KOPT-K1 (cell line): ENCODE results near the gene IFT25.

Experiments
- H3K27ac ChIP-seq: fragments of 200-600 bp; sonication (generic); 2 replicates; pipeline ENCODE4 v1.5.1; 2016; ENCODE audit warnings: antibody characterized with exemption, mild to moderate bottlenecking, low read depth, low read length; ENCODE audit not compliant: poor library complexity, severe bottlenecking
- H3K36me3 ChIP-seq: fragments of 200-600 bp; sonication (generic); 2 replicates; pipeline ENCODE4 v1.5.1; 2017; ENCODE audit warnings: antibody characterized with exemption, mild to moderate bottlenecking, low read length, moderate library complexity; ENCODE audit not compliant: insufficient read depth
- H3K9me3 ChIP-seq: fragments of 200-600 bp; sonication (generic); 2 replicates; pipeline ENCODE4 v1.5.1; 2017; ENCODE audit warnings: antibody characterized with exemption, low read length, mild to moderate bottlenecking; ENCODE audit not compliant: insufficient read depth, poor library complexity, severe bottlenecking

Gene IFT25

DNA sequence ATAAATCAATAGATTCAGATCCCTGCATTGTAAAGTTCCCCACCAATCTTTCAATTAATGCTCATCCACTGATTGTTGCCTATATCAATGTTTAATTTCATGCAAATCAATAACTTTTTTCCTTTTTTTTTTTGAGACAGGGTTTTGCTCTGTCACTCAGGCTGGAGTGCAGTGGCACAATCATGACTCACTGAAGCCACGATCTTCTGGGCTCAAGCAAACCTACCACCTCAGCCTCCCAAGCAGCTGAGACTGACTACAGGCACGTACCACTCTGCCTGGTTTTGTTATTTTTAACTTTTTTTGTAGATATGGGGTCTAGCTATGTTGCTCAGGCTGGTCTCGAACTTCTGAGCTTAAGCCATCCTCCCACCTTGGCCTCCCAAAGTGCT lies 25.8 kb downstream of the IFT25 start:
- H3K27ac ChIP-seq: peak overlapping the region; percentile 25
- peaks cover 81% of the 10 kb centered on the region for H3K36me3 ChIP-seq
- no peaks in the 10 kb centered on the region for H3K9me3 ChIP-seq

DNA sequence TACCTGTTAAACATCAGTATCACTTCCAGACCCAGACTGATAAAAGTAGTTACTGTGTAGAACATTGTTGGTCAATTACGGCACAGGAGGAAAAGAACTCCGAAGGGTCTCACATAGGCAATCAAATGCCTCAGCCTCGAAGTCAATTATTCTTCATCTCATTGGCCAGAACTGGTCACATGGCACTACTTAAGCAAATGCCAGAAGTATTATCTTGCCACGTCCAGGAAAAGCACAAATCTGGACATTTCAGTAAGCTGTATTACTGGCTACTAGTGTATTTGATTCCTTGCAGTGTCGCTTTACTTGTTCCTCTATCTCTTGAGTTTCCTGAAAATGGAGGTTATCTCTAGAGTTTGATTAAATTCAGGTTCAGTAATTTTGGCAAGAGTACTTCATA lies 27.2 kb downstream of the IFT25 start:
- no peaks in the 10 kb centered on the region for H3K9me3 ChIP-seq

DNA sequence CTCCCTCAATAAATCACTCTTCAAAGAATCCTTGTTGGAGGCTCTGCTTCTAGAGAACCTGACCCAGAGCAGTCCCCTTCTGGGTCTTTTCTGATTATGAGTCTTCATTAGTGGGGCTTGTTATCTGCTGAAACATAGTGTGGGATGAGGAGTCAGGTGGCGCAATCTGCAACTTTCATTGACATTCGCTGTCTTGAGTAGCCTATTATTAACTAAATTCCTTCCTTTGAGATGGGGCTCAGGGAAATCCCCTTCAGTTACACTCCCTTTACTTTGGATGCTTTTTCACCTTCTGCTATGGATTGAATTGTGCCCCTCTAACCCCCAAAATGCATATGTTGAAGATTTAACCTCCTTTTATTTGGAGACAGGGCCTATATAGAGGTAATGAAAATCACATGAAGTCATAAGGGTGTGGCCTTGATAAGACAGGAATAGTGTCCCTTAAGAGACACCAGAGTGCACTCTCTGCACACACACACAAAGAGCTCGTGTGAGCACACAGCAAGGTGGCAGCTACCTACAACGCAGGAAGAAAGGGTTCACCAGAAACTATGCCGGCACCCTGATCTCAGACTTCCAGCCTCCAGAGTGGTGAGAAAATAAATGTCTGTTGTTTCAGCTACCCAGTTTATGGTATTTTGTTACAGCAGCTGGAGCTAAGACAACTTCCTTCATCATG lies 32.0 kb downstream of the IFT25 start:
- Histone ChIP-seq H3K9me3 (no peaks in the 10 kb centered on the region), H3K36me3 (peaks cover 61% of the 10 kb centered on the region), H3K27ac (no peak overlapping the region)

More for the DNA sequence above, 27.2 kb downstream of the IFT25 start:
- Histone ChIP-seq H3K27ac (no peak overlapping the region), H3K36me3 (peaks cover 80% of the 10 kb centered on the region)

DNA sequence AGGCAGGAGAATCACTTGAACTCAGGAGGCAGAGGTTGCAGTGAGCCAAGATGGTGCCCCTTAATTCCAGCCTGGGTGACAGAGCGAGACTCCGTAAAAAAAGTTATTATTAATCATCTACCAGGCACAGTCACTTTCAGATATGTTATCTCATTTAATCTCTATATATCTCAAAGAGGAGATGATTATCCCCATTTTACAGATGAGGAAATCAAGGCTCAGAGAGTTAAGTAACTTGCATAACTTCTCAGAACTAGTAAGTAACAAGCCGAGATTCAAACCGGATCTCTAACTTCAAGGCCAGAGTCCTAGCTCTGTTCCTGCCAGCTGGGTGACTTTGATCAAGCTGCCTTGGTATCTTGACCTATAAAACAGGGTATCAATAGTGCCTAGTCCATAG lies 34.1 kb downstream of the IFT25 start:
- Histone ChIP-seq H3K36me3 (peaks cover 49% of the 10 kb centered on the region), H3K27ac (no peak overlapping the region), H3K9me3 (no peaks in the 10 kb centered on the region)

DNA sequence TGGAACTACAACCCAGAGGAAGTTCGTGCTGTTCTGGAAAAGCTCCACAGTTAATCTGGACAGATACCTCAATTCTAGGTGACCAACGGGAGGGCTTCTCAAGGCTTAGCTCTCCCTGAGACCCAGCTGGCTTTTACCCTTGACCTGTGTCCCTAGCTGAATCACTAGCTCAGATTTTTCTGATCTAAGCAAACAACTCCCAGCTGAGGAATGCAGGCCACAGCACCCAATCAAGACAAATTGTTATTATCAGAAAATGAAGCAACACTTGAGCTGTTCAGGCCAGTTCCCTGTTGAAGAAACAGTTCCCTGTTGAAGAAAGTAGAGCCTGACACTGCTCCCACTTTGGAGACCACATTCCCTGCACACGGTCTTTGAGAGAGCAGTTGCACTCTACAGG lies 35.6 kb downstream of the IFT25 start:
- no peak overlapping the region for H3K27ac ChIP-seq
- H3K9me3 ChIP-seq: no peaks in the 10 kb centered on the region
- H3K36me3 ChIP-seq: peaks cover 44% of the 10 kb centered on the region

DNA sequence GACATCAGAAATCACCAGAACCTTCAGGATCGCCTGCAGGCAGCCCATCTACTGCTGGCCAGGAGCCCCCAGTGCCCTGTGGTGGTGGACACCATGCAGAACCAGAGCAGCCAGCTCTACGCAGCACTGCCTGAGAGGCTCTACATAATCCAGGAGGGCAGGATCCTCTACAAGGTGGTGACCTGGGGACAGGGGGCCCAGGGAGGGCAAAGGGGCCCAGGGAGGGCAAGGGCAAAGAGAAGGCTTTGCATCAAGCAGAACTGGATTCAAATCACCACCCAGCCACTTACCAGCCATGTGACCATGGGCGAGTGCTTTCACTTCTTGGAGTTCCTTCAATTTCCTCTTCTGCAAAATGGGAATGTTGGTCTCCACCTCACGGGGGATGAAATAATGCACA lies 39.4 kb downstream of the IFT25 start:
- no peaks in the 10 kb centered on the region for H3K9me3 ChIP-seq
- H3K36me3 ChIP-seq: peaks cover 10% of the 10 kb centered on the region; the same call in 1 of the 2 replicates
- H3K27ac ChIP-seq: no peak overlapping the region

DNA sequence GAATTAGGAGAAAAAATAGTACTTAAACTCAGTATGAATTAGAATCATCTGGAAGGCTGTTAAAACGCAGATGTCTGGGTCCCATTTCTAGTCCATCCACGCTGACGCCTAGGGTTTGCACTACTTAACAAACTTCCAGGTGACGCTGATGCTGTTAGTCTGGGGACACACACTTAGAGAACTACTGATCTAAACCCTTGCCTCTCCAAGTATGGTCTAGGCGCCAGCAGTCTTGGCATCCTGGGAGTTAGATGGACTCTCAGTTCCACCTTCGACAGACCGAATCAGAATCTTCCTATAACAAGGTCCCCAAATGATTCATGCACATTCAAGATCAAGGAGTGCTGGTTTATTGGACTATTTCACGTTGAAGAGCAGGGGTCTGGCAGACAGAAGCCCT lies 40.0 kb downstream of the IFT25 start:
- no peaks in the 10 kb centered on the region for H3K9me3 ChIP-seq
- H3K27ac ChIP-seq: no peak overlapping the region
- peaks cover 10% of the 10 kb centered on the region; the same call in 1 of the 2 replicates for H3K36me3 ChIP-seq

DNA sequence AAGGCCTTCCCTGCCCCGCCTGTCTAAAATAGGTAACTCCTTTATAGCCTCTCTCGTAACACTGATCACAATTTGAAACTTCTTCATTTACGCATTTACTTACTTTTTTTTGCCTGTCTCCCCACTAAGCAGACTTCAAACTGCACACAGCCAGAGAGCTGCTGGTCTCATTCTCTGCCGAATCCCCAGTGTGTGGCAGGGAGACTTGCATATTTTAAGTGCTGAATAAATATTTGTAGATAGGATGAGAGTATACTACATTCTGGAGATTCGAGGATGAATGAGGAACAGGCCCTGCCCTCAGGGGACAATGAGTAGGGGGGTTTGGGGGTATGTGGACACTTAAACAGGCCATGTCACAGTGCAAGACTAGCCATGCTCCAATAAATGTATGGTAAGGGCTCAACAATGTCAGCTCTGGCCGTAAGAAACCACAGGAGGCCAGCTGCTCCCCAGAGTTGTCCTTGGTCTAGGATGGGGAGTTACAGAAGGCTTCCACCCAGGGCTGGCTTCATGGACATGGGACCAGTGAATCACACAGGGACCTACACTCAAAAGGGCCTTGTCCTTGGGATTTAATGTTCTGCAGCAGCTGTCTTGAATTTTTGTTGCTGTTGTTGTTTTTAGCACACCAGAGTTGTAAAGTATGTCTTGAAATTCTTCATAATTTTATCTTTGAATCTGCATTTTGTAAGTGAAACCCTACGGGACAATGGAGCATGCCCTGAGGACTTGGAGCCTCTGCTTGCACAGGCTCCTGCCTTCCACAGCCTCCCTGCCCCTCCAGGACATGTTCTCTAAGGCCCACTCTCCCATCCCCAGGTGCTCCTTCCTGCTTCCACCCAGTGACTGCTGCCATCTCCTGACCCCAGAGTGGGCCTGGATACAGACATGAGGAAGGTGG lies 43.0 kb downstream of the IFT25 start:
- H3K36me3 ChIP-seq: peaks cover 10% of the 10 kb centered on the region; the same call in 1 of the 2 replicates
- no peak overlapping the region for H3K27ac ChIP-seq
- no peaks in the 10 kb centered on the region for H3K9me3 ChIP-seq

DNA sequence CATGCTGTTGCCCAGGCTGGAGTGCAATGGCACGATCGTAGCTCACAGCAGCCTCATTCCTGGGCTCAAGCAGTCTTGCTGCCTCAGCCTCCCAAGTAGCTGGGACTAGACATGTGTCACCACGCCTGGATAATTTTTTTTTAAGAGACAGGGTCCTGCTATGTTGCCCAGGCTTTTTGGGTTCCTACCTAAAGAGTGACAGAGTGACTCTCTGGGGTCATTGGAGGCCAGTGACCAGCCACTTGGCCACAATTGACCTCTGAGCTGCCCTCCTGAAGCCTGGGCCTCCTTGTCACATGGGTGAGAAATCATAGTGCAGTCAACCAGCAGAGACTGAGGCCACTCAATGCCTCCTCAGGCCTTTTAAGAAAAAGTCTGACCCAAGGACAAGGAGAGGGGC lies 45.8 kb downstream of the IFT25 start:
- H3K27ac ChIP-seq: no peak overlapping the region
- no peaks in the 10 kb centered on the region for H3K9me3 ChIP-seq
- H3K36me3 ChIP-seq: no peaks in the 10 kb centered on the region

DNA sequence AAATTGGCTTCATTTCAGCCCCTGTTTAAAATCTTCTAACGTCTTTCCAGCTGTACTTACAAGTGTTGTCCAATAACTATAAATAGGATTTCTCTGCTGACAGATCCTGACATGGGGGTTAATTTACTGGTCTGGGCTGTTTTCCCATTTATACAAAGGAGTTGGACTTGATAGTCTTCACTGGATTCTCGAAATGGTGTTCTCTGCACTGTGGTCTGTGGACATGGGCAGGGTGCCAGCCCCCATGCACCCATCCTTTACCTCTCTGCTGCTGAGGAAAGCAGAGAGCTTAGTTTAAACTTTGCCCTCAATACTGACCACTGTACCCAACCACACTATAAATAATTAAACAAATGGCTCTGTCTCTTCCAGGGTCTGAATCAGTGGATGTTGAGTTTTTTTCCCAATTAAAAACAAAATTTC lies 46.3 kb downstream of the IFT25 start:
- no peaks in the 10 kb centered on the region for H3K9me3 ChIP-seq
- no peak overlapping the region for H3K27ac ChIP-seq
- no peaks in the 10 kb centered on the region for H3K36me3 ChIP-seq

DNA sequence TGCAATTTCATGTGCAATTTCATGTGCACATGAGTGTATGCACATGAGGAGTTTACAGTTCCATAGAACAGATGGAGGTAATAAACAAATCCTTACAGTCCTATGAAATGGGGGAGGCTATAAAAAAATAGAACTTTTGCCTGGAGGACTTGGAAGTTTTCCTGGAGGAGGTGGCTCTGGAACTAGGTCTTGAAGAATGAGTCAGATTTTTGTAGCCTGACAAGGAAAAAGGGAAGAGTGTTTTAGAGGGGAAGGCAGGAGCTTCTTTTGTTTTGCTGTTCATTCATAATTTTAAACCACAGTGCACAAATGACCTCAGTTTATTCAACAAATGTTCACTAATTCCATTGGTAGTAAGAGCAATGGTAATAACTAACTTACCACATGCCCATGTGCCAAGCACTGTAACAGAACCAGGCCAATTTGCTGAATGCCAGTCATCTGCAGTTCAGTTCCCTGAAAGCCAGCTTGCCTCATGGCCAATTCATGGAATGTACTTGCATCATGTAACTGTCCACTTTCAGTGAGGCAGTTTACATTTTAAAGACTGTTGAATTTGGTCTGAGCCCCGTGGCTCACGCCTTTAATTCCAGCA lies 48.8 kb downstream of the IFT25 start:
- no peaks in the 10 kb centered on the region for H3K36me3 ChIP-seq
- no peak overlapping the region for H3K27ac ChIP-seq
- no peaks in the 10 kb centered on the region for H3K9me3 ChIP-seq

DNA sequence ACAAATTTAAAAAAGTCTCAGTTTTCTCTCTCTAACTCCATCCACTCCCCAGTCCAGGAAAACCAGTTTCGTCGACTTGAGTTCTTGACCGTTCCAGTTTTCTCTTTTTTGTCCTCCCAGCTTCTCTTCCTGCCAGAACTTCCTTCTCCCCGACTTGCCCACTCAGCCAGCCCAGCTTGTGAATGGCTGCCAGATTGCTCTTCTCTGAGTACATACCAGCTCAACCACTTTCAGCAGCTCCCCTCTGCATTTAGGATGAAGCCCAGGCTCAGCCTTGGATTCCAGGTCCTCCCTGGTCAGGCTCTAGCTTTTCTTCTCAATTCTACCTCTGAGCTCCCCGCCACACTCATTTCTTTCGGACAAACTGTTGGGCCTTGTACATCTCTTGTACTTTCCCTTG lies 50.1 kb downstream of the IFT25 start:
- H3K36me3 ChIP-seq: no peaks in the 10 kb centered on the region
- no peak overlapping the region for H3K27ac ChIP-seq
- no peaks in the 10 kb centered on the region for H3K9me3 ChIP-seq

DNA sequence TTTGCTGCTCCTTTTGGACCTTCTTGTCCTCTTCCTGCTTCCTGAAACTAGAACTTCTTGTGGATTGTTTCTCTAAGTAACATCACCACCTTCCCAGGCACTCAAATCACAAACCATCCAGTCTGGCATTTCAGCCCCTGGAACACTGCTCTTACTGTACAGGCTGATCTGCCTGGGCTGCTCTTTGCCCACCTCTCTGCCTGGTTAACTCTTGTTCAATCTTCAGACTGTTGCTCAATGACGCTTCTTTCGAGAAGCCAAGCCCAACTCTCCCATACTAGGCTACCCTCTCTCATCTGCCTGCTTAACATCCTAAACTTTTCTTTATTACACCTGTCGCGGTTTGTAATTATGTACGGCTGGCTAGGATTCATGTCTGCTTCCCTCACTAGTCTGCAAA lies 50.9 kb downstream of the IFT25 start:
- no peak overlapping the region for H3K27ac ChIP-seq
- no peaks in the 10 kb centered on the region for H3K36me3 ChIP-seq
- no peaks in the 10 kb centered on the region for H3K9me3 ChIP-seq

DNA sequence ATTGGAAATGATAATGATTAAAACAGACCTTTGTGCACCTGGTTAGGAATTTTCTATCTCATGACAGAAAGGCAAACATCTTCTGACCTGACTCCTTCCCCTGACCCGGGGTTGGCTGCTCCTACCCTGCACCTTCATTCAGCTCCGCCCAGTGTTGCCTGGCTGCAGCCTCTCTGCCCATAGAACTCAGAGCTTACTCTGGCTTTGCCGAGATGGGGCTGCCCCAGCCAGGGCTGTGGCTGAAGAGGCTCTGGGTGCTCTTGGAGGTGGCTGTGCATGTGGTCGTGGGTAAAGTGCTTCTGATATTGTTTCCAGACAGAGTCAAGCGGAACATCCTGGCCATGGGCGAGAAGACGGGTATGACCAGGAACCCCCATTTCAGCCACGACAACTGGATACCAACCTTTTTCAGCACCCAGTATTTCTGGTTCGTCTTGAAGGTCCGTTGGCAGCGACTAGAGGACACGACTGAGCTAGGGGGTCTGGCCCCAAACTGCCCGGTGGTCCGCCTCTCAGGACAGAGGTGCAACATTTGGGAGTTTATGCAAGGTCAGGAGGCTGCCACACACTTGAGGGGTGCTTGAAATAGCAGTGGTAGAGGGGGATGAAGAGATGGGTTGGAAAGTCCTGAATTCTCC lies 51.4 kb downstream of the IFT25 start, which contains the start of gene DIO1:
DIO1 (plus strand) TSS at position 189 of the 638 bp plus-strand sequence; CDS start at position 213, 24 bp downstream.
- Histone ChIP-seq H3K27ac (no peak within 1 kb of the TSS), H3K36me3 (no peaks in the 10 kb centered on the region), H3K9me3 (no peaks in the 10 kb centered on the region)

DNA sequence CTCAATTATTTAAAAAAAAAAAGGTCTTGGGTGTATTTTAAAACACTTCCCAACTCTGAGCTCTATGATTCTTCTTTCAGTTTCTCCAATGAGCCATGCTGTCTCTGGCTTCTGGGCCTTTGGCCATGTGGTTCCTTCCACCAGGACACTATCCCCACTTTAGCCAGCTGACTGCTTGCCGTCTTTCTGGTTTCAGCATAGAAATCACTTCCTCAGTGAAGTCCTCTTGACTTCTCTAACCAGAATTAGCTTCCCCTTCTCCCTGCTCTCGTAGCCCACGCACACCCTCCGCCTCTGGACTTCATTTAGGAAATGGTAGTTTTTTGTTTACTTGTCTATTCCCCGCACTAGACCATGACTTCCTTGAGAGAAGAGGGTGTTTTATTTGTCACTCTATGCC lies 52.6 kb downstream of the IFT25 start:
- H3K36me3 ChIP-seq: no peaks in the 10 kb centered on the region
- no peak overlapping the region for H3K27ac ChIP-seq
- H3K9me3 ChIP-seq: no peaks in the 10 kb centered on the region
